Activated naive CD8-positive, alpha-beta T cell treated with anti-CD3 and anti-CD28 coated beads for 36 hours (primary cell): ENCODE measurements around the gene PTPRN2. TPM values are rescaled to one million over a fixed set of nuclear protein-coding genes. Genes with fewer than 3 reads are reported as not detected.

Experiments used
- DNase-seq: peaks from one replicate; pipeline ENCODE4 v3.0.0; 2021
- H3K27ac Mint-ChIP-seq: one replicate; pipeline ENCODE4 v1.8.0; 2022; ENCODE audit warnings: mild to moderate bottlenecking, moderate library complexity, mixed read lengths
- H3K27me3 Mint-ChIP-seq: one replicate; pipeline ENCODE4 v1.8.0; 2022; ENCODE audit warnings: mild to moderate bottlenecking, mixed read lengths
- H3K36me3 Mint-ChIP-seq: one replicate; pipeline ENCODE4 v1.8.0; 2021; ENCODE audit warnings: mild to moderate bottlenecking, mixed read lengths
- H3K4me1 Mint-ChIP-seq: one replicate; pipeline ENCODE4 v1.8.0; 2021; ENCODE audit warnings: mixed read lengths
- H3K4me3 Mint-ChIP-seq: one replicate; pipeline ENCODE4 v1.8.0; 2022; ENCODE audit warnings: mild to moderate bottlenecking, moderate library complexity, mixed read lengths
- H3K9me3 Mint-ChIP-seq: one replicate; pipeline ENCODE4 v1.8.0; 2022; ENCODE audit warnings: mixed read lengths
- total RNA-seq, 2 experiments: library from RNA; stranded (reverse); gene quantifications; one replicate each; pipeline ENCODE4 v1.2.3, GENCODE V29; 2021

PTPRN2 gene
- total RNA-seq, 2 experiments from 2014 or later: 0.72 to 0.74 TPM

DNA sequence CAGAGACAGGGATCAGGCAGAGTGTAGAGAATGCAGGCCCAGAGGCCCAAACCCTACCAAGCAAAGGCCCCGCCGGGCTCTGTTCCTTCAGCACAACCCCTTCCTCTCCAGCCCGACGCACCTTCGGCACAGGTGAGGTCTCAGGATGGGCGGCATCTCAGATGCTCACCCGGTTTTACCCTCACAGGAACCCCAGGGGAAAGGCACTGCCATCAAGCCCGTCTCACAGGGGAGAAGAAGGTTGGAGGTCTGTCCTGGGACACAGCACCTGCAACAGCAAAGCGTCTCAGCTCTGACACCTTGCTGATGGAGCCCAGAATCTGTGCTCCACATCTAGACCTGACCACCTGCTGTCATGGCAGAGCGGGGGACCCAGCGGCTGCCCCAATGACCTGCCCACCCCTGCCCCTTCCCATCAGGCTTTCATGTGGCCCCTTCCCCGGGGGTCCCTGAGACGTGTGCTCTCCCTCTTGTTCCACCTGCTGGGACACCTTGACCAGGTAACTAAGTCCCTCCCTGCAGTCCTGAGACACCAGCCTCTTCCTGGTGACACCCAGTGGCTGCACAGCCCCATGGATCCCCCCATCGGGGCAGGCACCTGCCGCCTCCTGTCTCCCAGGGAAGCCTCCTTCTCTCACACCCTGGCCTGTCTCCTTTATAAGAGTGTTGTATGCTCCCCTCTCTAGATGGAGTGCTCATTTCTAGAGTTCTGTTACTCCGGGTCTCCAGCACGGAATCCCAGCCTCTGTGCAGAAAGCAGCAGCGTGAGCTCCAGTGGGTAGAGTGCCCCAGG, 935.3 kb downstream of the PTPRN2 start:
- no peaks in the 10 kb centered on the region for H3K36me3 Mint-ChIP-seq
- H3K9me3 Mint-ChIP-seq: no peaks in the 10 kb centered on the region
- H3K4me1 Mint-ChIP-seq: no peaks in the 10 kb centered on the region
- DNase-seq: no peak
- H3K4me3 Mint-ChIP-seq: no peak overlapping the region
- H3K27ac Mint-ChIP-seq: no peak overlapping the region
- no peaks in the 10 kb centered on the region for H3K27me3 Mint-ChIP-seq

GRCh38 chr7:157651366-157652160, 936.1 kb downstream of the PTPRN2 start:
- H3K4me1 Mint-ChIP-seq: no peaks in the 10 kb centered on the region
- H3K36me3 Mint-ChIP-seq: no peaks in the 10 kb centered on the region
- H3K9me3 Mint-ChIP-seq: no peaks in the 10 kb centered on the region
- H3K4me3 Mint-ChIP-seq: no peak overlapping the region
- no peaks in the 10 kb centered on the region for H3K27me3 Mint-ChIP-seq
- DNase-seq: no peak
- H3K27ac Mint-ChIP-seq: no peak overlapping the region

- no peak overlapping the region for H3K4me3 Mint-ChIP-seq
- no peaks in the 10 kb centered on the region for H3K4me1 Mint-ChIP-seq
- no peaks in the 10 kb centered on the region for H3K9me3 Mint-ChIP-seq
- H3K27me3 Mint-ChIP-seq: no peaks in the 10 kb centered on the region
- H3K27ac Mint-ChIP-seq: no peak overlapping the region
- no peaks in the 10 kb centered on the region for H3K36me3 Mint-ChIP-seq
- DNase-seq: no peak
Measured at GRCh38 chr7:157650801-157651200, 936.8 kb downstream of the PTPRN2 start.

GRCh38 chr7:157650131-157650631, 937.4 kb downstream of the PTPRN2 start:
- H3K27me3 Mint-ChIP-seq: no peaks in the 10 kb centered on the region
- H3K4me3 Mint-ChIP-seq: no peak overlapping the region
- H3K36me3 Mint-ChIP-seq: no peaks in the 10 kb centered on the region
- DNase-seq: no peak
- no peaks in the 10 kb centered on the region for H3K9me3 Mint-ChIP-seq
- H3K27ac Mint-ChIP-seq: no peak overlapping the region
- H3K4me1 Mint-ChIP-seq: no peaks in the 10 kb centered on the region

- no peaks in the 10 kb centered on the region for H3K36me3 Mint-ChIP-seq
- no peaks in the 10 kb centered on the region for H3K9me3 Mint-ChIP-seq
- H3K4me3 Mint-ChIP-seq: no peak overlapping the region
- peaks cover 5% of the 10 kb centered on the region for H3K27me3 Mint-ChIP-seq
- H3K27ac Mint-ChIP-seq: no peak overlapping the region
- DNase-seq: no peak
- H3K4me1 Mint-ChIP-seq: no peaks in the 10 kb centered on the region
Measured at GRCh38 chr7:157646551-157646950, 941.1 kb downstream of the PTPRN2 start.

- no peak for DNase-seq
- Mint-ChIP-seq H3K27ac (no peak overlapping the region), H3K9me3 (peaks cover 4% of the 10 kb centered on the region), H3K4me3 (no peak overlapping the region), H3K4me1 (no peaks in the 10 kb centered on the region), H3K27me3 (peaks cover 5% of the 10 kb centered on the region), H3K36me3 (no peaks in the 10 kb centered on the region)
Measured at GRCh38 chr7:157645539-157645938, 942.1 kb downstream of the PTPRN2 start.

DNA sequence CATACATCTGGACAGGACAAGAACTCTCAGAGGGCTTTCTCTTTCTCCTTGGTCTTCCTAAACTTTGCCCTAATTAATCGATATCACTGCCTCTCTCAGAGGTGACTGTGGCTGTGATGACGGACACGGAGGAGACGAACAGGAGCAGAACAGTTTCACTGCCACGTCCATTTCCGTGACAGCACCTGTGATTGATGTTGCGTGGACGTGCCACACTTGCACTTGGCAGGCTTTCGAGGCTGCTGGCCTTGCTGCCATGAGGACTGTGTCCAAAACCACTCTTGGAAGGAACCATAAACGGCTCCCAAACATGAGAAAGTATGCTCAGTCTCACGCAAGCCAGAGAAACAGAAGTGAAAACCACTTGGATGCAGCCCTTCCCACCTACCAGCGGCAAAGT, 942.7 kb downstream of the PTPRN2 start:
- H3K27me3 Mint-ChIP-seq: peaks cover 5% of the 10 kb centered on the region
- no peak for DNase-seq
- H3K36me3 Mint-ChIP-seq: peaks cover 3% of the 10 kb centered on the region
- H3K4me3 Mint-ChIP-seq: no peak overlapping the region
- peaks cover 10% of the 10 kb centered on the region for H3K9me3 Mint-ChIP-seq
- no peaks in the 10 kb centered on the region for H3K4me1 Mint-ChIP-seq
- no peak overlapping the region for H3K27ac Mint-ChIP-seq

GRCh38 chr7:157643525-157643970, 944.1 kb downstream of the PTPRN2 start:
- Mint-ChIP-seq H3K4me3 (no peak overlapping the region), H3K27me3 (peaks cover 5% of the 10 kb centered on the region), H3K9me3 (peaks cover 14% of the 10 kb centered on the region), H3K27ac (no peak overlapping the region), H3K4me1 (no peaks in the 10 kb centered on the region), H3K36me3 (peaks cover 4% of the 10 kb centered on the region)
- DNase-seq: no peak

DNA sequence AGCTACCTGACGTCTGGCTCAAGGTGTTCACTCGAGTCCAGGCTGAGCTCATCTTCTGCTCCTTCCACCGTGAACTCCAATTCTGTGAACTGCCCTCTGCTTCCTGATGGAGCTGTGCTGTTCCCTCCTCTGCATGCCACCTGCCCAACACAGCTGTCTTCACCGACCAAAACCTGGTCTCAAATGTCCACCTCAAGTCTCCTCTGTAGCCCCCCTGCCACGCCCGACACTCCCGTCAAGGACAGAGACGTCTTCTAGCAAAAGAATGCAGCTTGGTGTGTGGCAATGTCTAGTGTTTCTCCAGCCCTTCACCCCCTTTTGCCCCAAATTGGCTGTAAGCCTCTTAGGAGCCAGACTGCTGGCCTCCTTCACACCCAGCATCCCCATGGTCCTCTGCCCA, 945.8 kb downstream of the PTPRN2 start:
- no peak overlapping the region for H3K27ac Mint-ChIP-seq

GRCh38 chr7:157640144-157640543, 947.5 kb downstream of the PTPRN2 start:
- H3K27ac Mint-ChIP-seq: no peak overlapping the region
- H3K4me1 Mint-ChIP-seq: no peaks in the 10 kb centered on the region
- no peak overlapping the region for H3K4me3 Mint-ChIP-seq
- H3K9me3 Mint-ChIP-seq: peaks cover 14% of the 10 kb centered on the region
- peaks cover 4% of the 10 kb centered on the region for H3K36me3 Mint-ChIP-seq
- DNase-seq: no peak
- peaks cover 10% of the 10 kb centered on the region for H3K27me3 Mint-ChIP-seq

More for the DNA sequence above, 945.8 kb downstream of the PTPRN2 start:
- Mint-ChIP-seq H3K9me3 (peaks cover 14% of the 10 kb centered on the region), H3K27me3 (peaks cover 5% of the 10 kb centered on the region), H3K36me3 (peaks cover 4% of the 10 kb centered on the region), H3K4me1 (no peaks in the 10 kb centered on the region), H3K4me3 (no peak overlapping the region)
- no peak for DNase-seq

DNA sequence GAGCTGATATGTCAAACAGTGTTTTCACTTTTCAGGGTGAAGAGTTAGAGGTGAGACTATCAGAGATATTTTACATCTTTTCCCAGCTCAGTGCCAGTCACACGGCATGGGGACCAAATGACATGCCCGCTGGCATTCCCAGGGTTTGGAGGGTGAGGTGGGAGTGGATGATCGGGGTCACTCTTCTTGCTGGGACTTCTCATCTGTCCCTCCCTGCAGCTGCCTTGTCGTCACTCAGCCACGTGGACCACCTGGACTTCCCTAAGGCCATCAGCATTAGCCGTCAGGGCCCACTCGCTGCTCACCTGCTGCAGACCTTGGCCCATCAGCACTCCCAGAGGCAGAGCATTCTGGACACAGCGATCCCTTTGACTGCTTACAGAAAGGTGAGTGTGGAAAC, 949.1 kb downstream of the PTPRN2 start:
- peaks cover 14% of the 10 kb centered on the region for H3K9me3 Mint-ChIP-seq
- H3K4me3 Mint-ChIP-seq: no peak overlapping the region
- H3K4me1 Mint-ChIP-seq: no peaks in the 10 kb centered on the region
- peaks cover 4% of the 10 kb centered on the region for H3K36me3 Mint-ChIP-seq
- no peak for DNase-seq
- no peak overlapping the region for H3K27ac Mint-ChIP-seq
- H3K27me3 Mint-ChIP-seq: peaks cover 12% of the 10 kb centered on the region

- no peak overlapping the region for H3K27ac Mint-ChIP-seq
- no peak for DNase-seq
- no peak overlapping the region for H3K4me3 Mint-ChIP-seq
Measured at GRCh38 chr7:157637216-157637949, 950.2 kb downstream of the PTPRN2 start.

DNA sequence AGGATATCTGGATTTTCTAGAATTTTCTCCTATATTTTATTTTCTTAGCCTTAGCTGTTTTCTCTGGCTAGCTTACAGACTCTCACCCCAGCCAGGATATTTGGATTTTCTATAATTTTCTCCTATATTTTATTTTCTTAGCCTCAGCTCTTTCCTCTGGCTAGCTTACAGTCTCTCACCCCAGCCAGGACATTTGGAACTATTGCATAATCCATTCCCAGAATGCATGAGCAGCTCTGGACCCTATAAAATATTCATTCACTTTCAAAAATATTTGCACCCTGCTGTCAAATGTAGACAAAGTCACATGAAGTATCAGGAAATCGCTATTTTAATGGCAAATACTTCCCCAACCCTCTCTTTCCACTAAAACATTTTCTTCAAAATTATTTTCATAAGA, 952.0 kb downstream of the PTPRN2 start:
- Mint-ChIP-seq H3K4me1 (no peaks in the 10 kb centered on the region), H3K9me3 (peaks cover 10% of the 10 kb centered on the region), H3K27me3 (peaks cover 17% of the 10 kb centered on the region), H3K4me3 (no peak overlapping the region), H3K36me3 (peaks cover 4% of the 10 kb centered on the region), H3K27ac (no peak overlapping the region)
- no peak for DNase-seq

More at GRCh38 chr7:157637216-157637949, 950.2 kb downstream of the PTPRN2 start:
- peaks cover 14% of the 10 kb centered on the region for H3K9me3 Mint-ChIP-seq
- H3K27me3 Mint-ChIP-seq: peaks cover 16% of the 10 kb centered on the region
- H3K36me3 Mint-ChIP-seq: peaks cover 4% of the 10 kb centered on the region
- no peaks in the 10 kb centered on the region for H3K4me1 Mint-ChIP-seq

- no peak overlapping the region for H3K27ac Mint-ChIP-seq
- H3K9me3 Mint-ChIP-seq: peaks cover 6% of the 10 kb centered on the region
- no peak overlapping the region for H3K4me3 Mint-ChIP-seq
- peaks cover 3% of the 10 kb centered on the region for H3K36me3 Mint-ChIP-seq
- H3K27me3 Mint-ChIP-seq: peaks cover 22% of the 10 kb centered on the region
- H3K4me1 Mint-ChIP-seq: no peaks in the 10 kb centered on the region
- no peak for DNase-seq
Measured at GRCh38 chr7:157635148-157635500, 952.5 kb downstream of the PTPRN2 start.
